Activated T-helper 9 cell treated with anti-CD3 and anti-CD28 coated beads, Interleukin-2, amount 50 U/mL, for 16 hours (primary cell): ENCODE results near the gene KLHDC1.
"Not testable (repeated sequence)": the region's sequence is repeated elsewhere in the genome, so short reads cannot be mapped to it uniquely, and the experiment has no call there.

Experiments used
- DNase-seq: peaks from one replicate; pipeline ENCODE4 v3.0.0-alpha.2; 2020; ENCODE audit warnings: low read depth

Gene KLHDC1

GRCh38 chr14:49692811-49693734 is at the start of gene KLHDC1:
Gene KLHDC1 (plus strand): TSS chr14:49693120. CDS start chr14:49693195, 75 bp downstream.
- DNase-seq, result peak; percentile 68

GRCh38 chr14:49653508-49653907 is 39.4 kb upstream of the KLHDC1 start:
- no peak for DNase-seq

GRCh38 chr14:49654511-49654910 is 38.4 kb upstream of the KLHDC1 start:
- DNase-seq, result no peak

GRCh38 chr14:49657500-49657899 is 35.4 kb upstream of the KLHDC1 start:
- not testable (repeated sequence) for DNase-seq

GRCh38 chr14:49659526-49660455 is 33.1 kb upstream of the KLHDC1 start:
- no peak for DNase-seq

GRCh38 chr14:49670475-49670874 is 22.4 kb upstream of the KLHDC1 start:
- DNase-seq, result no peak

- DNase-seq, result no peak
These were observed 19.3 kb upstream of the KLHDC1 start for GRCh38 chr14:49673586-49673985.

GRCh38 chr14:49677643-49678042 is 15.3 kb upstream of the KLHDC1 start:
- DNase-seq, result no peak

- no peak for DNase-seq
These were observed 13.6 kb upstream of the KLHDC1 start for GRCh38 chr14:49679271-49679670.

GRCh38 chr14:49686425-49686824 is 6.5 kb upstream of the KLHDC1 start:
- no peak for DNase-seq

GRCh38 chr14:49687942-49688700 is 4.8 kb upstream of the KLHDC1 start, which contains the start of gene POLE2:
Gene POLE2 (minus strand): TSS chr14:49688214. CDS start chr14:49688203, 11 bp downstream.
- peak; percentile 62 for DNase-seq

- no peak for DNase-seq
These were observed 4.3 kb upstream of the KLHDC1 start for GRCh38 chr14:49688701-49689030.

GRCh38 chr14:49691031-49691430 is 1.9 kb upstream of the KLHDC1 start:
- no peak for DNase-seq

GRCh38 chr14:49692193-49692757 is 645 bp upstream of the KLHDC1 start:
- DNase-seq, result no peak

GRCh38 chr14:49693735-49694124 is 810 bp downstream of the KLHDC1 start:
- DNase-seq, result not testable (repeated sequence)

- DNase-seq, result no peak
These were observed 9.8 kb downstream of the KLHDC1 start for GRCh38 chr14:49702725-49703124.

- no peak for DNase-seq
These were observed 11.0 kb downstream of the KLHDC1 start for GRCh38 chr14:49703965-49704364.

- not testable (repeated sequence) for DNase-seq
These were observed 11.6 kb downstream of the KLHDC1 start for GRCh38 chr14:49704471-49704870.

- DNase-seq, result not testable (repeated sequence)
These were observed 18.1 kb downstream of the KLHDC1 start for GRCh38 chr14:49710993-49711392.

GRCh38 chr14:49720744-49721143 is 27.8 kb downstream of the KLHDC1 start:
- DNase-seq, result no peak

GRCh38 chr14:49721733-49722435 is 29.0 kb downstream of the KLHDC1 start:
- not testable (repeated sequence) for DNase-seq
